ENCODE data around the gene FGFBP1. TPM values are rescaled to one million over a fixed set of nuclear protein-coding genes. Genes with fewer than 3 reads are reported as not detected.

Gene FGFBP1
- total and polyA plus RNA-seq, 9 of the 15 experiments (the other 6 are each of a cell fraction or from before 2014, with no cell fraction given), result not detected

- in situ Hi-C loops (cut with MboI), result no loop called here
- Histone ChIP-seq H3K36me3 (ENCODE audit: control insufficient read depth, insufficient read depth, low read length) (no peaks in the 10 kb centered on the region), H3K4me2 (ENCODE audit: insufficient read depth, low read length) (no peak overlapping the region), H3K4me3 (no peak overlapping the region), H3K27ac (ENCODE audit: extremely low read depth, low read depth, low read length) (no peak overlapping the region), H3K9me3 (replicated peaks; ENCODE audit: control insufficient read depth, insufficient read depth, low read depth, low read length) (no peaks in the 10 kb centered on the region), H3K4me1 (replicated peaks in 1 of 2; ENCODE audit: control insufficient read depth in 2 of 2, insufficient read depth in 2 of 2, low read length in 2 of 2) (peaks cover 0 to 7% of the 10 kb centered on the region in 2 experiments; a peak in 2 of 5 replicates), H3K79me2 (ENCODE audit: control insufficient read depth, insufficient read depth, low read length) (no peaks in the 10 kb centered on the region), H3K9ac (ENCODE audit: insufficient read depth in 1 of 2, low read depth in 2 of 2, low read length in 2 of 2) (no peak overlapping the region), H4K20me1 (replicated peaks; ENCODE audit: control insufficient read depth, insufficient read depth, low read length) (no peaks in the 10 kb centered on the region), H3K27me3 (ENCODE audit: control insufficient read depth in 2 of 2, insufficient read depth in 2 of 2, low read length in 2 of 2) (no peaks in the 10 kb centered on the region), H3K9me1 (ENCODE audit: control insufficient read depth, insufficient read depth, low read length) (no peaks in the 10 kb centered on the region), H2AFZ (ENCODE audit: low read depth, low read length) (no peak overlapping the region)
- DNase-seq (ENCODE audit: extremely low read depth in 1 of 4, low spot score in 3 of 4) (no peak), ATAC-seq (no peak), FAIRE-seq (no peak)
- POLR2A ChIA-PET, result interaction anchor here (0.8 kb wide), 1 partner anchor 15 kb away, joined by 3 read pairs; no protein-coding TSS in a partner anchor
- intact Hi-C loops (cut with micrococcal nuclease), result no loop called here
- TF ChIP-seq NFYB (IDR thresholded peaks at IDR 0.05; ENCODE audit: extremely low read depth, insufficient read length), result no peak
- TF ChIP-seq CEBPB (tag; IDR thresholded peaks at IDR 0.05), result no peak
- BruUV-seq (replicated peaks), result no TSS peak
- CTCF ChIA-PET (ENCODE audit: low intra/inter-chr PET ratio), result no interaction called here
- 0% methylated on average over 2 of the region's 2 CpGs for WGBS (ENCODE audit: insufficient coverage, low coverage, missing lambda C conversion rate)
Measured at GRCh38 chr4:15902746-15903145, 35.8 kb downstream of the FGFBP1 start.

GRCh38 chr4:15901998-15902397, 36.5 kb downstream of the FGFBP1 start:
- Histone ChIP-seq H3K27me3 (ENCODE audit: control insufficient read depth in 2 of 2, insufficient read depth in 2 of 2, low read length in 2 of 2) (no peaks in the 10 kb centered on the region), H2AFZ (ENCODE audit: low read depth, low read length) (no peak overlapping the region), H3K79me2 (ENCODE audit: control insufficient read depth, insufficient read depth, low read length) (no peaks in the 10 kb centered on the region), H3K36me3 (ENCODE audit: control insufficient read depth, insufficient read depth, low read length) (no peaks in the 10 kb centered on the region), H3K9me1 (ENCODE audit: control insufficient read depth, insufficient read depth, low read length) (no peaks in the 10 kb centered on the region), H3K9ac (ENCODE audit: insufficient read depth in 1 of 2, low read depth in 2 of 2, low read length in 2 of 2) (no peak overlapping the region), H3K9me3 (replicated peaks; ENCODE audit: control insufficient read depth, insufficient read depth, low read depth, low read length) (no peaks in the 10 kb centered on the region), H3K27ac (ENCODE audit: extremely low read depth, low read depth, low read length) (no peak overlapping the region), H3K4me3 (no peak overlapping the region), H3K4me1 (replicated peaks in 1 of 2; ENCODE audit: control insufficient read depth in 2 of 2, insufficient read depth in 2 of 2, low read length in 2 of 2) (peaks cover 0 to 7% of the 10 kb centered on the region in 2 experiments; a peak in 2 of 5 replicates), H3K4me2 (ENCODE audit: insufficient read depth, low read length) (no peak overlapping the region), H4K20me1 (replicated peaks; ENCODE audit: control insufficient read depth, insufficient read depth, low read length) (no peaks in the 10 kb centered on the region)
- intact Hi-C loops (cut with micrococcal nuclease) (no loop called here), in situ Hi-C loops (cut with MboI) (no loop called here)
- no peak for ATAC-seq
- TF ChIP-seq CBX8 (IDR thresholded peaks at IDR 0.05; ENCODE audit: borderline replicate concordance, extremely low read depth, low read depth, low read length, poor library complexity, severe bottlenecking) (no peak), ZNF589 (CRISPR knock-in tag; IDR thresholded peaks at IDR 0.05; ENCODE audit: low read depth) (no peak), ZNF354B (CRISPR knock-in tag; IDR thresholded peaks at IDR 0.05) (no peak), SMARCA4 (IDR thresholded peaks at IDR 0.05) (no peak), RBM15 (IDR thresholded peaks at IDR 0.05; ENCODE audit: insufficient read depth, low read length) (no peak), TCFL5 (CRISPR knock-in tag; conservative IDR thresholded peaks at IDR 0.05) (no peak), ARID3B (CRISPR knock-in tag; IDR thresholded peaks at IDR 0.05; ENCODE audit: borderline replicate concordance) (no peak), POLR3G (IDR thresholded peaks at IDR 0.05; ENCODE audit: extremely low read depth, insufficient read length, insufficient replicate concordance) (no peak), MEF2A (IDR thresholded peaks at IDR 0.05; ENCODE audit: control insufficient read depth, low read depth, low read length) (no peak), ZBED1 (IDR thresholded peaks at IDR 0.05) (no peak), GATAD2A (IDR thresholded peaks at IDR 0.05) (no peak), ZNF408 (CRISPR knock-in tag; IDR thresholded peaks at IDR 0.05; ENCODE audit: low read depth) (no peak), ZNF780A (CRISPR knock-in tag; IDR thresholded peaks at IDR 0.05) (no peak), ZBTB1 (CRISPR knock-in tag; IDR thresholded peaks at IDR 0.05; ENCODE audit: borderline replicate concordance, low read depth) (no peak), FOXJ3 (CRISPR knock-in tag; IDR thresholded peaks at IDR 0.05) (no peak)
- ChIA-PET CTCF (ENCODE audit: low intra/inter-chr PET ratio) (no interaction called here), POLR2A (interaction anchor here (0.5 kb wide), 1 partner anchor 25 kb away, joined by 3 read pairs; no protein-coding TSS in a partner anchor)
- 0% methylated on average over 2 of the region's 2 CpGs for WGBS (ENCODE audit: insufficient coverage, low coverage, missing lambda C conversion rate)
- BruUV-seq (replicated peaks), result no TSS peak
- no peak for DNase-seq (ENCODE audit: extremely low read depth in 1 of 4, low spot score in 3 of 4)
- FAIRE-seq, result no peak
